Stomach (tissue), 4 donors: ENCODE data around the gene SGF29.
"Not testable (repeated sequence)": the region's sequence is repeated elsewhere in the genome, so short reads cannot be mapped to it uniquely, and the experiment has no call there.

ENCODE experiments used
- CTCF ChIP-seq, 7 experiments: fragments of 450-650 bp in 4 of 7; fragments of 200-600 bp in 3 of 7; sonication (generic) in 3 of 7; IDR thresholded peaks; one replicate each; pipeline ENCODE4 v1.5.1; 2016 to 2019; ENCODE audit warnings: antibody characterized with exemption in 7 of 7, control low read depth in 2 of 7, mild to moderate bottlenecking in 1 of 7
- EP300 ChIP-seq: sonication (generic); formaldehyde crosslinking; IDR thresholded peaks from one replicate; pipeline ENCODE4 v1.6.1; 2017; ENCODE audit warnings: antibody characterized with exemption
- POLR2A ChIP-seq, 4 donors: fragments of 450-650 bp; IDR thresholded peaks; one replicate each; pipeline ENCODE4 v1.6.1; 2016; ENCODE audit warnings: antibody characterized with exemption in 4 of 4, control low read depth in 2 of 4, mild to moderate bottlenecking in 1 of 4, moderate library complexity in 1 of 4
- POLR2AphosphoS5 ChIP-seq, 3 donors: sonication (generic); formaldehyde crosslinking; IDR thresholded peaks; one replicate each; pipeline ENCODE4 v1.6.1; 2016; ENCODE audit warnings: antibody characterized with exemption in 3 of 3

DNA sequence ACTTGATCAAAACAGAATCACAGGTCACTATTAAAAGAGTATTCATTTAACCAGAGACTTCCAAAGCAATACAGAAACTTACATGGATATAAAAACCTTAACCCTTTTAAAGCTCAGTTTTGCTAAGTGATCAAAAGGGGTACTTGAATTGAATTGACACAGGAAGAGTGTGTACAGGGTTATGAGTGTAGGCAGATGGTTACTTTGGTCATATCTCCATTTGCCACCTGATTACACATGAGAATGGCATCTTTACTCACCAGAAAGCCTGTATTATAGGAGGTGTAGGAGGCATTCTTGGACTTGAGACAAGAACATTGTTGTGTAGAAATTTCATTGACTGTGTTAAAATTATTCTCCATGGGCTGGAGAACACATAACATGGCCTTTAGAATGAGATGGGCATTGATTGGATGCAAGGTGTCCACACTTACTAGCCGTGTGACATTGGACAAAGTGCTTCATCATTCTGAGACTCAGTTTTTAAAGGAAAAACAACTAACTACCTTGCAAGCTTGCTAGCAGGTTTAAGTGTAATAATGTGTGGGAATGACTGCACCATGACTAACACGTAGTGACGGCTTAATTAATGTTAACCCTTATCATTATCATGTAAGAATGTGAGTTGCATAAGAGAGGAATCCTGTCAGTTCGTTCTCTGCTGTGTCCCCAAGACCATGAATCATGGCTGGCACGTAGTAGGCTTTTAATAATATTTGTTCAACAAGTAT lies 82.5 kb downstream of the SGF29 start:
- not testable (repeated sequence) for TF ChIP-seq CTCF (IDR thresholded peaks at IDR 0.05); POLR2AphosphoS5 (IDR thresholded peaks at IDR 0.05); POLR2A (IDR thresholded peaks at IDR 0.05); EP300
